ENCODE results near the gene ATG12.

The ATG12 gene

GRCh38 chr5:115806986-115807653 lies 34.2 kb downstream of the ATG12 start:
- no peak for DNase-seq (ENCODE audit: low spot score)

- no peak for DNase-seq (ENCODE audit: low spot score)
These were observed 39.4 kb downstream of the ATG12 start for GRCh38 chr5:115801984-115802383.

- no peak for DNase-seq (ENCODE audit: low spot score)
These were observed 40.2 kb downstream of the ATG12 start for GRCh38 chr5:115801152-115801551.

- DNase-seq (ENCODE audit: low spot score) = no peak
These were observed 41.3 kb downstream of the ATG12 start for GRCh38 chr5:115800108-115800507.

GRCh38 chr5:115798252-115798651 lies 43.1 kb downstream of the ATG12 start:
- no peak for DNase-seq (ENCODE audit: low spot score)

- DNase-seq (ENCODE audit: low spot score) = no peak
These were observed 44.7 kb downstream of the ATG12 start for GRCh38 chr5:115796656-115797055.

GRCh38 chr5:115795700-115796099 lies 45.7 kb downstream of the ATG12 start:
- DNase-seq (ENCODE audit: low spot score) = no peak

- DNase-seq (ENCODE audit: low spot score) = no peak
These were observed 52.9 kb downstream of the ATG12 start for GRCh38 chr5:115788440-115788839.

GRCh38 chr5:115787426-115787825 lies 53.9 kb downstream of the ATG12 start:
- DNase-seq (ENCODE audit: low spot score) = no peak

- no peak for DNase-seq (ENCODE audit: low spot score)
These were observed 55.8 kb downstream of the ATG12 start for GRCh38 chr5:115785381-115786065.

- DNase-seq (ENCODE audit: low spot score) = no peak
These were observed 62.9 kb downstream of the ATG12 start for GRCh38 chr5:115778417-115778816.

Data from D341Med (cell line).